ENCODE results near the gene BCAR3. TPM values are rescaled to one million over a fixed set of nuclear protein-coding genes. Genes with fewer than 3 reads are reported as not detected.

BCAR3 gene
- total RNA-seq, 1 donor from 2014 or later, result 74.8 TPM

GRCh38 chr1:93525431-93525830 is 156.2 kb downstream of the BCAR3 start:
- no peak for DNase-seq (ENCODE audit: low read depth)
- no peak for TF ChIP-seq CTCF (conservative IDR thresholded peaks at IDR 0.05; ENCODE audit: low read depth, low read length)
- no peak overlapping the region for H3K4me3 ChIP-seq (ENCODE audit: low read depth, low read length)

DNA sequence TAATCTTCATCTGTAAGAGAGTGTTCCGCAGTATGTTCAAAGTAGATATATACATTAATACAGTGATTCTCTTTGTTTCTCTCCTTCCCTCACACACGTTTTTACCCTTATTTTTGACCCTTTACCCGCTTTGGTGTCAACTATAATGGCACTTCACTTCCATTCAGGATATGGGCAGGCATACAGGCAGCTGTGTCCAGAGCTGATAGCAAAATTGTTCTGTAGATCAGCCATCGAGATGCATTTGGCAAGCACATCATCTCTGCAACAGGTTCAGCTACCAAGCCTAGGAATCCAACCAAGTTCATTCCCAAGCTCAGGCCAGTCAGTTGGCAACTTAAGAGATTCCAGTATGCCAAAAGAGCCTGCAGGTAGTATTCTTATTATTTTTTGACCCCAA is 158.9 kb downstream of the BCAR3 start:
- no peak for DNase-seq (ENCODE audit: low read depth)
- no peak for TF ChIP-seq CTCF (conservative IDR thresholded peaks at IDR 0.05; ENCODE audit: low read depth, low read length)
- H3K4me3 ChIP-seq (ENCODE audit: low read depth, low read length), result no peak overlapping the region

GRCh38 chr1:93521618-93522017 is 160.0 kb downstream of the BCAR3 start:
- no peak for DNase-seq (ENCODE audit: low read depth)
- H3K4me3 ChIP-seq (ENCODE audit: low read depth, low read length), result no peak overlapping the region
- TF ChIP-seq CTCF (conservative IDR thresholded peaks at IDR 0.05; ENCODE audit: low read depth, low read length), result no peak

GRCh38 chr1:93519199-93519829 is 162.3 kb downstream of the BCAR3 start:
- DNase-seq (ENCODE audit: low read depth), result no peak
- no peak overlapping the region for H3K4me3 ChIP-seq (ENCODE audit: low read depth, low read length)
- TF ChIP-seq CTCF (conservative IDR thresholded peaks at IDR 0.05; ENCODE audit: low read depth, low read length), result no peak

DNA sequence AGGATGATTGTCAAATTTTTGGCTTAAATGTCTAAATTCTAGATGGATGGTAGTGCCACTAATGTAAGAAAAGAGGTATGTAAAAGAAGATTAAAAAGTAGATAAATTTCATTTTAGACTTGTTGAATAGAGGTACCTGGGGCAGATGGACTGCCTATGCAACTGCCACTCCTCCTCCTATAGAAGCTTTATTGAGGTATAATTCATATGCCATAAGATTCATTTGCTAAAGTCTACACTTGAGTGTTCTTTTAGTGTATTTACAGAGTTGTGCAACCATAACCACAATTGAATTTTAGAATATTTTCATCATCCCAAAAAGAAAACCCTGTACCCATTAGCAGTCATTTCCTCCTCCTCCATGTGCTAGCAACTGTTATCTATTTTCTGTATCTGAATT is 163.1 kb downstream of the BCAR3 start:
- TF ChIP-seq CTCF (conservative IDR thresholded peaks at IDR 0.05; ENCODE audit: low read depth, low read length), result no peak
- DNase-seq (ENCODE audit: low read depth), result no peak
- no peak overlapping the region for H3K4me3 ChIP-seq (ENCODE audit: low read depth, low read length)

DNA sequence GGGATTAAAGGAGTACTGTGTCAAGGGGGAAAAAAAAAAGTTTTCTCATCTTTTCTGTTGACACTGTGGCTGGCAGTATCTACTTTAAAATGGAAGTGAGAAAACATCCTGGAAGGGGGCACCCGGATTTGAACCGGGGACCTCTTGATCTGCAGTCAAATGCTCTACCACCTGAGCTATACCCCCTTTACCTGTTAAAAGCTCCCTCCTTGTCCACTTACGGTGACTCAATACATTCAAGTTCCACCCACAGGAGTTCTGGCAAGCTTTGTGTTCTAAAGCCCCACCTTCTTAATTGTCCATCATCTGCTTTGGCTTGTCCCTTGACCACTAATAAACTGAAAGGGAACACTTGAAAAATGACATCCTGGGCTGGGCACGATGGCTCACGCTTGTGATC is 165.5 kb downstream of the BCAR3 start:
- no peak for DNase-seq (ENCODE audit: low read depth)
- TF ChIP-seq CTCF (conservative IDR thresholded peaks at IDR 0.05; ENCODE audit: low read depth, low read length), result no peak
- no peak overlapping the region for H3K4me3 ChIP-seq (ENCODE audit: low read depth, low read length)

Other genes with a start within 250 kb of the BCAR3 start
- gene FNBP1L, start 233.7 kb downstream of the BCAR3 start, total RNA-seq, result 32.1 and 37.6 TPM in 2 replicates
- gene DNTTIP2, start 197.4 kb upstream of the BCAR3 start, total RNA-seq, result 36.8 and 41.6 TPM in 2 replicates
- gene GCLM, start 227.6 kb upstream of the BCAR3 start, total RNA-seq, result 20.7 and 24.7 TPM in 2 replicates